BLaER1 treated with 17β-estradiol and CSF1 and Interleukin-3, amounts not matched to agents 10 nM and 100 nM (cell line): ENCODE measurements around the gene SCAP.

ENCODE experiments used
- H3K27ac ChIP-seq, 11 experiments: shearing (Covaris generic); formaldehyde crosslinking; 2 replicates each; pipeline ENCODE4 v1.8.1; 2022
- H3K27me3 ChIP-seq, 11 experiments: shearing (Covaris generic); formaldehyde crosslinking; 2 replicates each; pipeline ENCODE4 v1.8.1; 2022
- H3K36me3 ChIP-seq, 11 experiments: shearing (Covaris generic); formaldehyde crosslinking; 2 replicates each; pipeline ENCODE4 v1.8.1; 2022
- H3K4me1 ChIP-seq, 10 experiments: shearing (Covaris generic); formaldehyde crosslinking; 2 replicates each; pipeline ENCODE4 v1.8.1; 2022
- H3K4me2 ChIP-seq, 11 experiments: shearing (Covaris generic); formaldehyde crosslinking; 2 replicates each; pipeline ENCODE4 v1.8.1; 2022
- H3K4me3 ChIP-seq, 10 experiments: shearing (Covaris generic); formaldehyde crosslinking; 2 replicates each; pipeline ENCODE4 v1.8.1; 2022
- H3K9ac ChIP-seq, 11 experiments: shearing (Covaris generic); formaldehyde crosslinking; 2 replicates each; pipeline ENCODE4 v1.8.1; 2022
- H3K9me3 ChIP-seq, 11 experiments: shearing (Covaris generic); formaldehyde crosslinking; replicated peaks in 1 of 11; 2 replicates each; pipeline ENCODE4 v1.8.1; 2022
- H4K20me1 ChIP-seq, 11 experiments: shearing (Covaris generic); formaldehyde crosslinking; 2 replicates each; pipeline ENCODE4 v1.8.1; 2022
- Cebpa-rat ChIP-seq, 11 experiments: shearing (Covaris generic); IDR thresholded peaks; 2 replicates each; pipeline ENCODE4 v1.8.1; 2022

SCAP gene

GRCh38 chr3:47407896-47408838 is 67.6 kb downstream of the SCAP start:
- Histone ChIP-seq H3K9me3 (no peaks in the 10 kb centered on the region), H3K27ac (no peak overlapping the region), H3K27me3 (no peaks in the 10 kb centered on the region), H4K20me1 (peaks cover 49 to 96% (median 78%) of the 10 kb centered on the region in 11 experiments; a peak in 21 of 22 replicates), H3K4me3 (no peak overlapping the region), H3K4me2 (no peak overlapping the region), H3K4me1 (peaks cover 17 to 31% (median 25%) of the 10 kb centered on the region in 10 experiments), H3K36me3 (peaks cover 72 to 99% (median 93%) of the 10 kb centered on the region in 11 experiments), H3K9ac (no peak overlapping the region)
- TF ChIP-seq Cebpa-rat (IDR thresholded peaks at IDR 0.05) = no peak

GRCh38 chr3:47407237-47407636 is 68.5 kb downstream of the SCAP start:
- Histone ChIP-seq H3K27me3 (no peaks in the 10 kb centered on the region), H3K36me3 (peaks cover 72 to 99% (median 92%) of the 10 kb centered on the region in 11 experiments), H3K27ac (peak overlapping the region in 1 of 11 experiments; percentile 32; a peak in 1 of 22 replicates), H3K9me3 (no peaks in the 10 kb centered on the region), H3K4me3 (no peak overlapping the region), H3K9ac (peak overlapping the region in 1 of 11 experiments; percentile 29; a peak in 2 of 22 replicates), H3K4me1 (peaks cover 16 to 30% (median 22%) of the 10 kb centered on the region in 10 experiments), H3K4me2 (peak overlapping the region in 8 of 11 experiments; percentile 14 to 73 (median 50); a peak in 7 of 22 replicates), H4K20me1 (peaks cover 50 to 96% (median 76%) of the 10 kb centered on the region in 11 experiments; a peak in 21 of 22 replicates)
- TF ChIP-seq Cebpa-rat (IDR thresholded peaks at IDR 0.05) = no peak

DNA sequence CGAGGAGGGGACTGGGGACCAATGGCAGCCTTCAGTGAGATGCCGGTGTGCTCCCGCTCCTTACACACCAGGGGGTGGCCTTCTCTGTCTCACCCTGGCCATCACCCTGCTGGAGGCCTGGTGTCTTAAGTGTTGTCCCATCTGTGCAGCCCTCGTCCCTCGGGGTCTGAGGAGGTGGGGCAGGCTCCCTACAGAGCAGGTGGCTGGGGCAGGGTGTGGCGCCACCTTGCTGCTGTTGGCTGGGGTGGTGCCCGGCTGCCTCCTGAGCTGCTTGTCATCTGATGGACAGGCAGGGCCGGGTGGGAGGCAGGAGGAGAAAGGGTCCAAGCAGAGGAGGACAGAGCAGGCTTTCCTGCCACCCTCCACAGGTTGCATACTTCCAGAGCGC is 69.0 kb downstream of the SCAP start:
- H3K9ac ChIP-seq = peak overlapping the region in 5 of 11 experiments; percentile 24 to 38 (median 35); a peak in 4 of 22 replicates

GRCh38 chr3:47405820-47406761 is 69.7 kb downstream of the SCAP start:
- Histone ChIP-seq H3K27me3 (no peaks in the 10 kb centered on the region), H3K27ac (peak overlapping the region in 6 of 11 experiments; percentile 1 to 44 (median 33); a peak in 7 of 22 replicates), H4K20me1 (peaks cover 43 to 96% (median 81%) of the 10 kb centered on the region in 11 experiments; a peak in 20 of 22 replicates), H3K9ac (peak overlapping the region in 7 of 11 experiments; percentile 3 to 38 (median 29); a peak in 6 of 22 replicates), H3K4me3 (no peak overlapping the region), H3K9me3 (no peaks in the 10 kb centered on the region), H3K4me2 (peak overlapping the region; percentile 14 to 73 (median 52)), H3K4me1 (peaks cover 16 to 30% (median 22%) of the 10 kb centered on the region in 10 experiments), H3K36me3 (peaks cover 69 to 98% (median 91%) of the 10 kb centered on the region in 11 experiments)
- no peak for TF ChIP-seq Cebpa-rat (IDR thresholded peaks at IDR 0.05)

More for the DNA sequence above, 69.0 kb downstream of the SCAP start:
- TF ChIP-seq Cebpa-rat (IDR thresholded peaks at IDR 0.05) = no peak
- Histone ChIP-seq H3K27me3 (no peaks in the 10 kb centered on the region), H4K20me1 (peaks cover 47 to 96% (median 76%) of the 10 kb centered on the region in 11 experiments; a peak in 20 of 22 replicates), H3K4me3 (no peak overlapping the region), H3K36me3 (peaks cover 71 to 99% (median 92%) of the 10 kb centered on the region in 11 experiments), H3K9me3 (no peaks in the 10 kb centered on the region), H3K4me2 (peak overlapping the region; percentile 14 to 73 (median 52); a peak in 20 of 22 replicates), H3K27ac (peak overlapping the region in 1 of 11 experiments; percentile 32; a peak in 2 of 22 replicates), H3K4me1 (peaks cover 16 to 30% (median 22%) of the 10 kb centered on the region in 10 experiments)

DNA sequence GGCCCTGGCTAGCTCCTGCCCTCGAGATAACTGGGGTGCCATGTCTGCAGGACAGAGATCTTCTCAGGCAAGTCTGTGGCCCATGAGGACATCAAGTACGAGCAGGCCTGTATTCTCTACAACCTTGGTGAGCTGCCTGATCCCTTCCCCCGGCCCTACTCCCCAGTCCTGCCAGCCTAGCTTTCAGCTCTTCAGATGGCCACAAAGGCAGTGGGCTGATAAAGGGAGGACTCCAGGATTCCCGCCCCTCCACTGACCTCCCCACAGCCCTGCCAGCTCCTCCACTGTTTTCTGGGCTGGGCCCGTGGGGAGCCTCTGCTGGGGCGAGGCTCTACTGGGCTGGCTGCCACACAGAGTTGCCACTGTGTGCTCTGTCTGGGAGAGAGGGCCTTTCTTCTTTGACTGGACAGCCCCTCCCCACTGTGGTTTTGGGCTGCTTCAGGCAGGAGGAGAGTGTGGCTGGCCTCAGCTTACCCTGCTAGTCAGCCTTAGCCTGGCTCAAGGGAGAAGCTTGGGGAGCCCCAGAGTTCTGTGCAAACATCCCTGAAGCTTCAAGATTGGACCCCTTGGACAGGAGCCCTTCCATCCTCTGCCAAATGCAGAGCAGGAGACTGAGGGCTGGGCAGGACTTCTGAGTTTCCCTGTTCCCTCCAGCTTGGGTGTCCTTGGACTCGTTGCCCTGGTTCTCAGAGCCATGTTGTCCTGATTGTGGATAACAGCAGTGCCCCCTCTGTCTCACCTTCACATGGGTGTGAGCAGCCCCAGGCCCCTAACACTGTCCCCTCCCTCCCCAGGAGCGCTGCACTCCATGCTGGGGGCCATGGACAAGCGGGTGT is 70.6 kb downstream of the SCAP start:
- peak overlapping the region in 6 of 11 experiments; percentile 5 to 63 (median 22); a peak in 5 of 22 replicates for H3K9ac ChIP-seq
- H3K27me3 ChIP-seq = no peaks in the 10 kb centered on the region
- TF ChIP-seq Cebpa-rat (IDR thresholded peaks at IDR 0.05) = no peak
- H3K4me2 ChIP-seq = peak overlapping the region in 3 of 11 experiments; percentile 68 to 73 (median 72); a peak in 3 of 22 replicates
- peak overlapping the region in 5 of 11 experiments; percentile 8 to 35 (median 30); a peak in 4 of 22 replicates for H3K27ac ChIP-seq
- H3K4me3 ChIP-seq = no peak overlapping the region
- H4K20me1 ChIP-seq = peaks cover 46 to 100% (median 86%) of the 10 kb centered on the region in 11 experiments; a peak in 20 of 22 replicates
- no peaks in the 10 kb centered on the region for H3K9me3 ChIP-seq
- H3K4me1 ChIP-seq = peaks cover 16 to 32% (median 22%) of the 10 kb centered on the region in 10 experiments
- peaks cover 70 to 100% (median 89%) of the 10 kb centered on the region in 11 experiments for H3K36me3 ChIP-seq

DNA sequence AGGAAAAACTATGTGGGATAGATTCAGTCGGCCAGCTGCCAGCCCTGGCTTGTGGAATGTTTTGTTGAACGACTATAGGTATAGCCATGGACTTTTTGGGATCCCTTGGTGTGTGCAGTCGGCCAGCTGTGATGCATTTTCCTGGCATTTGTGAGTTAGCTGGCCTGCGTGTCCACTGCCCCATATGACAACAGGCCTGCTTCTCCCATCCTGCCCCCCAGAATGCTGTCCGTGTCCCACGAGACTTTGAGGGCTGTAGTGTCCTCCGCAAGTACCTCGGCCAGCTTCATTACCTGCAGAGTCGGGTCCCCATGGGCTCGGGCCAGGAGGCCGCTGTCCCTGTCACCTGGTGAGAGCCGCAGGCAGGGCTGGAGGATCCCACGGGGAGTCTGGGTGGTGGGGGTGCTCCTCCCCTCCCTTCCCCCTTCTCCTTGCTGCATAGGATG is 71.3 kb downstream of the SCAP start:
- Histone ChIP-seq H3K9me3 (no peaks in the 10 kb centered on the region), H4K20me1 (peaks cover 53 to 100% (median 90%) of the 10 kb centered on the region in 11 experiments; a peak in 20 of 22 replicates), H3K4me1 (peaks cover 22 to 39% (median 26%) of the 10 kb centered on the region in 10 experiments), H3K36me3 (peaks cover 68 to 100% (median 88%) of the 10 kb centered on the region in 11 experiments), H3K27me3 (no peaks in the 10 kb centered on the region), H3K4me2 (peak overlapping the region in 2 of 11 experiments; percentile 26 to 73; a peak in 1 of 22 replicates), H3K27ac (no peak overlapping the region), H3K9ac (peak overlapping the region in 4 of 11 experiments; percentile 5 to 63 (median 24); a peak in 4 of 22 replicates), H3K4me3 (no peak overlapping the region)
- no peak for TF ChIP-seq Cebpa-rat (IDR thresholded peaks at IDR 0.05)

GRCh38 chr3:47399531-47400270 is 76.0 kb downstream of the SCAP start:
- Histone ChIP-seq H3K9me3 (no peaks in the 10 kb centered on the region), H3K36me3 (peaks cover 69 to 98% (median 90%) of the 10 kb centered on the region in 11 experiments), H3K4me1 (peaks cover 9 to 30% (median 17%) of the 10 kb centered on the region in 10 experiments; a peak in 18 of 20 replicates), H3K9ac (0 out of 22 replicates have a peak overlapping the region, but pooled peaks of 1 of the 11 experiments have one; percentile 16), H3K4me2 (peak overlapping the region in 10 of 11 experiments; percentile 2 to 58 (median 35); a peak in 12 of 22 replicates), H4K20me1 (peaks cover 48 to 98% (median 94%) of the 10 kb centered on the region in 11 experiments), H3K4me3 (no peak overlapping the region), H3K27me3 (no peaks in the 10 kb centered on the region), H3K27ac (no peak overlapping the region; a peak in 1 of 22 replicates)
- TF ChIP-seq Cebpa-rat (IDR thresholded peaks at IDR 0.05) = no peak
